ENCODE data around the gene PRSS38. TPM values are rescaled to one million over a fixed set of nuclear protein-coding genes. Genes with fewer than 3 reads are reported as not detected.
A peak's percentile ranks its signal among the peaks of the same experiment; 100 is the strongest.

PRSS38 gene
- total RNA-seq, 2 experiments from 2014 or later = not detected

DNA sequence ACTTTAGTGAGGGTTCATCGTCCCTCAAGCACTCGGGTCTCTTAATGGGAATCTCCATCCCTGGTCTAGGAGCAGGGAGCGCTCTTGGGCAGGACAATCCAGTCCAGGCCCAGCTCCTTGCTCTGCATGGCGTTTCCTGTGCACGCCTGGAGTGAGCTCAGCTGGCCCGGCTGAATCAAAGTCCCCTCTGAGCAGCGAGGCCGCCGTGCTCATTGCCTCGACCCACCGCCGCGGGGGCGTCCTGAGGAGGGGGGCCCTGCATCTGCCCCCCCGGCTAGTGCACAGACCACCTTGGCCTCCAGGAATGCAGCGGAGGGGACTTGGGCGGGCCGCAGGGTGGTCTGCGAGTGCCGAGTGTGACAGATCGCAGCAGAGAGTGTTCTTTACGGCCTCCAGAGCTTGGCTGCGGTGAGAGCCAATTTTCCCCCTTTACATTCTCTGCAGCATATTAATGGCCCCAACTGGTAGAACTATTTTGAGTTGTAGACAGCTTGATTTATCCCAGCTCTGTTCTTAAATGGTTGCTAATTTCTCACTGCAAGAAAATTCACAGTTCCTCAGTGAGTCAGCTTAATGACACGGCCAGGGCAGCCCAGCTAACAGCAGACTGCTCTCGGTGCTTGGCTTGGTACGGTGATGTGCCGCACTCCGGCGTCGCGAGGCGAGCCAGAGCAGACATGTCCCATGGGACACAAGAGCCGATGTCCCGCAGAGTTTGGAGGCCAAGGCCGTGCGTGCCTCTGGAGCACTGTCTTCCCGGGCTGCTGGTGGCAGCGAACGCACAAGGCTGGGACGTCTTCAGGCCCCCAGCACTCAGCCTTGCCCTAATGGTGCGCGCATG is 40.4 kb upstream of the PRSS38 start:
- Mint-ChIP-seq H3K27me3 (no peaks in the 10 kb centered on the region), H3K27ac (no peak overlapping the region), H3K4me3 (no peak overlapping the region), H3K36me3 (peaks cover 4% of the 10 kb centered on the region), H3K9me3 (no peaks in the 10 kb centered on the region), H3K4me1 (peaks cover 24% of the 10 kb centered on the region)
- no peak for DNase-seq

- Mint-ChIP-seq H3K36me3 (peaks cover 4% of the 10 kb centered on the region), H3K4me1 (peaks cover 24% of the 10 kb centered on the region), H3K27me3 (no peaks in the 10 kb centered on the region), H3K9me3 (no peaks in the 10 kb centered on the region), H3K4me3 (no peak overlapping the region), H3K27ac (no peak overlapping the region)
- DNase-seq = no peak
These were observed 39.6 kb upstream of the PRSS38 start for GRCh38 chr1:227775841-227776240.

DNA sequence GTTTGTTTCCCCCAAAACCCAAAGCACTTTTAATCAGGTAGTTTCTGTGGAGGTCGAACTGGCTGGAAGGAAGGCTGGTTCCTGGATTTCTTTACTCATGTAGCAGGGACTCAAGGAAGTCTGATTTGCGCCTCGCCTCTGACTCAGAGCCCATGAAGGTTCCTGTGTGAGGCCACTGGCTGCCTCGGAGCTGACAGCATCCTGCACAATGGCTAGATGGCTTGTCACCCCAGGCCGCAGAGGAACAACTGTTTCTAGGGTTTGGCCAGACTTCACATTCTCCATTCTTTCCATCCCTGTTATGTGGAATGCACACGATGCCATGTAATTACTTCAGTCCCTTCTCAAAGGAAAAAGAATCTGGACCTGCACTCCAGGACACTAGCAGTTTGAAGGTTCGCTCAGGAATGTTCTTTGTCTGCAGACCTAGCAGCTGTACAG is 39.1 kb upstream of the PRSS38 start:
- H3K36me3 Mint-ChIP-seq = peaks cover 4% of the 10 kb centered on the region
- H3K27me3 Mint-ChIP-seq = no peaks in the 10 kb centered on the region
- no peak overlapping the region for H3K4me3 Mint-ChIP-seq
- no peaks in the 10 kb centered on the region for H3K9me3 Mint-ChIP-seq
- H3K4me1 Mint-ChIP-seq = peaks cover 24% of the 10 kb centered on the region
- no peak for DNase-seq
- H3K27ac Mint-ChIP-seq = no peak overlapping the region

DNA sequence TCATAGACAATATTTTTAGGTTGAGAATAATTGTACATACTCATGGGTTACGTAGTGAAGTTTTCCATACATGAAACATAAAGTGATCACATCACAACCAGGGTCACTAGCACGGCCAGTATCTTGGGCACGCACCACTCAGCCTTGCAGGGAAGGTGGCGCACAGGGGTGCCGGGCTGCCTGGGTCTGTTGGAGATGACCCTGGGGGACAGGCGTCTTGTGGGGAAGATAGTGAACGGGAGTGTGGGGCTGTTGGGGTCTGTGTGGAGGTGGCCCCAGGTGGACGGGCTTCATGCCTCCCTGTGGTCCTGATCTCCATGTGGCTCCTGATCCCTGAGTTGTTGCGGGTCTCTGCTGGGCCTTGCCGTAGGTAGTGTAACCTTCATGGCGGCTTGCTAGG is 38.3 kb upstream of the PRSS38 start:
- Mint-ChIP-seq H3K36me3 (peaks cover 4% of the 10 kb centered on the region), H3K4me3 (no peak overlapping the region), H3K27ac (no peak overlapping the region), H3K27me3 (no peaks in the 10 kb centered on the region), H3K9me3 (no peaks in the 10 kb centered on the region), H3K4me1 (peaks cover 24% of the 10 kb centered on the region)
- no peak for DNase-seq

DNA sequence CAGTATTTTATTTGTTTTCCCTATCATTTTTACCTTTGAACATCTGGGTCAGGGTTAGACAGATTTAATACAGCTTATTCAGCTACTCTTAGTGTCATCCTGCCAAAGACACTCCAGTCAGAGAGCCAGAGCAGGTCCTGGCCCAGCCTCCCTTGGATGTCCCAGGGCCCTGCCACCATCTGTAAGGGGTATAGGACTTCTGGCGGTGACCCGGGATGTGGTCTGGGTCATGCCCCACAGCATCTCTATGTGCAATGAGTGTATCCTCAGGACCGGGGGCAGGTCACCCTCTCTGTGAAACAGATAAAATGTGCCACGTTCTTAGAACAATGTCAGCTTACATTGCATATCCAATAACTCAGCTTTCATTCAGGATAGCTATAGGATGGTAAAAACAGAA is 37.8 kb upstream of the PRSS38 start:
- Mint-ChIP-seq H3K4me3 (no peak overlapping the region), H3K9me3 (no peaks in the 10 kb centered on the region), H3K27me3 (no peaks in the 10 kb centered on the region), H3K27ac (no peak overlapping the region), H3K4me1 (peaks cover 19% of the 10 kb centered on the region), H3K36me3 (peaks cover 4% of the 10 kb centered on the region)
- DNase-seq = no peak

- Mint-ChIP-seq H3K27ac (no peak overlapping the region), H3K27me3 (no peaks in the 10 kb centered on the region), H3K4me1 (peaks cover 13% of the 10 kb centered on the region), H3K9me3 (no peaks in the 10 kb centered on the region), H3K4me3 (no peak overlapping the region), H3K36me3 (peaks cover 4% of the 10 kb centered on the region)
- DNase-seq = no peak
These were observed 37.0 kb upstream of the PRSS38 start for GRCh38 chr1:227778401-227778947.

DNA sequence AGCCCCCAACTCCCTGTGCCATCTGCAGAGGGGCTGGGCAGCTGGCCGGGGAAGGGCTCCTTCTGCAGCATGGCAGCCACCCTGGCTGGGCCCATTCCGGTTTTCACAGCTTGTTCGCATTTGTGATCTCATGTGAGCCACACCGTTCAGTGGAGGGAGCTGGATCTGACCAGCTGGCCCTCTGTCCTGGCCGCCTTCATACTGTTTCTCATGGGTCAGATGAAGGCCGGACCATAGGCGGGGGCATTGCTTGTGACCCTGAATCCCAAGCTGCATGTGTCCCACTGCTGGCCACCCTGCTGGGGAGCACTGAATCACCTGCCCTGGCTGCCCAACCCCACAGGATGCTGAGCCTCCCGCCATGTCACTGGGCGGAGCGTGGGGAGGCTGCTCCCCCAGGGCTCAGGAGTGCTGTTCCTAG is 36.4 kb upstream of the PRSS38 start:
- no peak overlapping the region for H3K4me3 Mint-ChIP-seq
- H3K4me1 Mint-ChIP-seq = peaks cover 7% of the 10 kb centered on the region
- peaks cover 1% of the 10 kb centered on the region for H3K36me3 Mint-ChIP-seq
- no peaks in the 10 kb centered on the region for H3K27me3 Mint-ChIP-seq
- no peak for DNase-seq
- no peaks in the 10 kb centered on the region for H3K9me3 Mint-ChIP-seq
- H3K27ac Mint-ChIP-seq = no peak overlapping the region

DNA sequence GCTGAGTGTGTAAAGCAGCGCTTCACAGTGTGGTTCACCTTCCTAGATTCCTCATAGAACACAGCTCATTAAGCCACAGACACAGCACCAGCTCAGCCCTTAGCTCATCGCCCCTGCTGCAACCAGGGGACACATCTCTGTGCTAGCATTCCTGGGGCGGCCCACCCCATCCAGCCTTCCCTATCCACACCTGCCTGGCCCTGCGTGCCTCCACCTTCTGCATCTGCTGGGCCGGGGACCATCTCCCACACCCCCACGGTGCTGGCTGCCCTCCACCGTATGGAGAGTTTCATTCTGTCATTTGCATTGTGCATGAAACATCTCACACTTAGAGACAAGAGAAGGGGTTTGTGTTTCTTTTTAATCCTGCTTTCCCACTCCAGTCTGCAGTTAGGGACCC is 35.8 kb upstream of the PRSS38 start:
- Mint-ChIP-seq H3K4me3 (no peak overlapping the region), H3K36me3 (no peaks in the 10 kb centered on the region), H3K27ac (no peak overlapping the region), H3K27me3 (no peaks in the 10 kb centered on the region), H3K9me3 (no peaks in the 10 kb centered on the region), H3K4me1 (peaks cover under 1% of the 10 kb centered on the region)
- DNase-seq = no peak

- DNase-seq = no peak
- peaks cover under 1% of the 10 kb centered on the region for H3K4me1 Mint-ChIP-seq
- H3K27ac Mint-ChIP-seq = no peak overlapping the region
- no peaks in the 10 kb centered on the region for H3K27me3 Mint-ChIP-seq
- no peak overlapping the region for H3K4me3 Mint-ChIP-seq
- no peaks in the 10 kb centered on the region for H3K36me3 Mint-ChIP-seq
- no peaks in the 10 kb centered on the region for H3K9me3 Mint-ChIP-seq
These were observed 35.1 kb upstream of the PRSS38 start for GRCh38 chr1:227780101-227781044.

GRCh38 chr1:227781314-227781930 is 34.1 kb upstream of the PRSS38 start:
- Mint-ChIP-seq H3K9me3 (no peaks in the 10 kb centered on the region), H3K4me3 (no peak overlapping the region), H3K27ac (no peak overlapping the region), H3K36me3 (no peaks in the 10 kb centered on the region), H3K27me3 (no peaks in the 10 kb centered on the region), H3K4me1 (peaks cover 5% of the 10 kb centered on the region)
- no peak for DNase-seq

DNA sequence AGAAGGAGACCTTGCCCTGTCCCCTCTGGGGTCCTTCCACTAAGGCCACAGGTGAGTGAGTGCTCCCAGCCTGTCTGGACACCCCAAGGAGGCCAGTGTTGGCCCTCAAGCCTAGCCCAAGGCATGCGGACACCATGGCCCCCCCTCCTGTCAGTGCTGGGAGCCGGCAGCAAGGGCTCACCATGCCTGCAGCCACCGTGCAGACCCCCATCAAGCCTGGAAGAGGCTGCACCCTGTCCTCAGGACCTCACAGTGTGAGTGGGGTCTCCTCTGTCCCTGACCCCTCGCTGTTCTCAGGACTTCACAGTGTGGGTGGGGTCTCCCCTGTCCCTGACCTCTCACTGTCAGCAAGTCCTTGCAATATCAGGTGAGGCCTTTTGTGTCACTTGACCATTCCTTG is 33.2 kb upstream of the PRSS38 start:
- Mint-ChIP-seq H3K4me1 (peaks cover 8% of the 10 kb centered on the region), H3K9me3 (no peaks in the 10 kb centered on the region), H3K36me3 (no peaks in the 10 kb centered on the region), H3K27ac (no peak overlapping the region), H3K4me3 (no peak overlapping the region), H3K27me3 (no peaks in the 10 kb centered on the region)
- no peak for DNase-seq

DNA sequence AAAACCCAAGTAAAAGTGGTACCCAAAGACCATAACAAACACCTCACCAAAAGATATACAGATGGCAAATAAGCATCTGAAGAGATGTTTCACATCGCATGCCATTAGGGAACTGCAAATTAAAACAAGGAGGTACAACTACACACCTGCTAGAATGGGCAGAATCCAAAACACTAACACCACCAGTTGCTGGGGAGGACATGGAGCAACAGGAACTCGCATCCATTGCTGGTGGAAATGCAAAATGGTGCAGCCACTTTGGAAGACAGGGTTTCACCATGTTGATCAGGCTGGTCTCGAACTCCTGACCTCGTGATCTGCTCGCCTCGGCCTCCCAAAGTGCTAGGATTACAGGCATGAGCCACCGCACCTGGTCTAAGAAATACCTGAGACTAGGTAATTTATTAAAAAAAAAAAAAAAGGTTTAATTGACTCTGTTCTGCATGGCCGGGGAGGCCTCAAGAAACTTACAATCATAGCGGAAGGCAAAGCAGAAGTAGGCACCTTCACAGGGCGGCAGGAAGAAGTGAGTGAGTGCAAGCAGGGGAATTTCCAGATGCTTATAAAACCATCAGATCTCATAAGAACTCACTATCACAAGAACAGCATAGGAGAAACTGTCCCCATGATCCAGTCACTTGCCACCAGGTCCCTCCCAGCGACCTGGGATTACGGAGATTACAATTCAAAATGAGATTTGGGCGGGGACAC is 30.2 kb upstream of the PRSS38 start:
- Mint-ChIP-seq H3K27me3 (no peaks in the 10 kb centered on the region), H3K4me3 (no peak overlapping the region), H3K36me3 (no peaks in the 10 kb centered on the region), H3K27ac (no peak overlapping the region), H3K4me1 (peaks cover 14% of the 10 kb centered on the region), H3K9me3 (no peaks in the 10 kb centered on the region)
- DNase-seq = no peak

DNA sequence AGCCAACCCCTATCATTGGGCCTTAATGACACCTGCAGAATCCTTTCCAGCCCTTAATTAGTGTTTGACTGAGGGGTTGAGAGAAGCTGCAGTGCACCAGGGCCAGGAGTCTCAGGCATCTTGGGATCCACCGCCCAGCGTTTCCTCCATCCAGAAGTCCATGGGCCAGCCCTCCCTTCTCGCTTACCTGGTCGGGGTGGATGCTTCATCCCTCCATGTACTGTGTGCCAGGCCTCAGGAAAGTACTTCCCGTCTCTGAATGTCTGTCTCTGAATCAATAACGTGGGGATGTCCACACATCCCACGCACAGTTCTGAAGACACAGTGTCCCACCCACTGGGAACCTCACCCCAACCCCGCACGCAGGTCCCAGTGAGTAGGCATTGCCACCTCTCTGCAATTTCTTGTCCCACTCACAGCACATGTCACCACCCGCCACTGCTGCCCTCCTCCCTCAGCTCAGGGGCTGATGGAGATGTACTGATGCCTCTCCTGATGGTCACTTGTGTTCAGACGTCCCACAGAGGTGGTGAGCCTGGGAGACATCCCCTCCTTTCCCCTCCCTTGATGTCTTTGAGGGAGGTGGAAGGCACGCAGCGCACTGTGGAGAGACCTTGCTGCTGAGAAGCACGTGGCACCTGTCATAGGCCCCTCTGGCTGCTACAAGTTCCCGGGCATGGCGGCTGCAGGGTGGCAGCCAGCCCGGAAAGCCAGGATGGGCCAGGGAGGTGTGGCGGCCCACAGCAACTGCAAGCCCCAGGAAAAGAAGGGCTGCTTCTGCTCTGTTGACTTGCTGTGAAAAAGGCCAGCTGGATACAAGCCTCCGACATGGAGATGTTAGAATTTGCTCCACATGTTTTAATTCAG is 29.4 kb upstream of the PRSS38 start:
- Mint-ChIP-seq H3K9me3 (no peaks in the 10 kb centered on the region), H3K4me3 (peak overlapping the region; percentile 12), H3K36me3 (no peaks in the 10 kb centered on the region), H3K4me1 (peaks cover 14% of the 10 kb centered on the region), H3K27ac (no peak overlapping the region), H3K27me3 (no peaks in the 10 kb centered on the region)
- no peak for DNase-seq

Measured in activated naive CD8-positive, alpha-beta T cell treated with anti-CD3 and anti-CD28 coated beads for 36 hours (primary cell).